Frontal cortex (tissue), 4 donors: ENCODE data around the gene COA8. TPM values are rescaled to one million over a fixed set of nuclear protein-coding genes. Genes with fewer than 3 reads are reported as not detected.
"Not testable (repeated sequence)": the region's sequence is repeated elsewhere in the genome, so short reads cannot be mapped to it uniquely, and the experiment has no call there.

Experiments used
- DNase-seq, 2 donors: peaks; one replicate each; pipeline ENCODE4 v3.0.0; 2012; ENCODE audit warnings: low spot score in 2 of 2
- FAIRE-seq: peaks from 2 replicates; lab custom pipeline; 2012; peaks lifted over from hg19 to GRCh38; lab: Jason Lieb, UNC
- total RNA-seq: library from RNA; depleted of rRNA; stranded (reverse); fragments of >200 nt; gene quantifications from one replicate; pipeline ENCODE4 v1.2.3, GENCODE V29; 2014
- donor health status: control.
- donor health status: control.
- donor health status: control.

COA8 gene
- total RNA-seq, 1 donor from 2014 or later = 38.3 TPM

DNA sequence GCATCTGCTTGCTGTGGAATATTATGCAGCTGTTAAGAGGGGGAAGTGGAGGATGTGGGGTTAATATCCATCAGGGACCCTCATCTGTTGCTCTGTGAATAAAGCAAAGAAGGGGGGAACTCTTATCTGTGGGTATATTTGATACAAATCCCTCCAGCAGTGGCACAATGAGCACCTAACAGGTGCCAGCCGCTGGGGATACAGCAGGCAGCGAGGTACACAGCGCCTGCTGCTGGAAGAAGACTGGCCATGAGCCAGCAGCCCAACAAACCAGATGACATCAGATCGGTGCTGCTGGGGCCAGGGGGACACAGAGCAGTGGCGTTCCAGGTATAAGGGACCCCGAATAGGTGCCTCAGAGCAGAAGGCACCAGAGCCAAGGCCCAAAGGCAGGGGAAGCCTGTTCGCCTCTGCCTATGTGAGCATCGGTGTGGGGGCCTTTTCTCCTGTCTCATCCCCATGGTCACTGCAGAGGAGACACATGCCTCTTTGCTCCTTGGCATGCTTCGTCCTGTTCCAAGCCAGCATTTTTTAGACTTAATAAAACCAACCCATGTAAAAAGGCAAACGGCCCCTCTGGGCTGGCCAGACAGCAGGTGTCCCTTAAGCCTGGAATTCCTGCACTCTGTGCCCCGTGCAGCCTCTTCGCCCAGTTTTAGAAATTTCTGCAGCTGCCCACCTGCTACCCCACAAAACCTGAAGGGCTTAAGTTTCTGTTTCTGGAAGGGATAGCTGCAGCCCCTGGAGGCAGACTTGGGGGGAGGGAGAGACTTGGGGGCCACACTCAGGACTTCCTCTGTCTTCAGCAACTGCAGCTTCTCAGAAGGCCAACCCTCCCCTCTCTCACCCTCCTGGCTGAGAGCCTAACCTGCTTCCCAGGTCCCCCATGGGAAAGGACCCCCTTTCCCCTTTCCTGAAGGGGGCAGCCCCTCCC, 38.5 kb upstream of the COA8 start:
- DNase-seq (no peak), FAIRE-seq (no peak)

- not testable (repeated sequence) for DNase-seq, FAIRE-seq
Measured at GRCh38 chr14:103525430-103526246, 37.1 kb upstream of the COA8 start.

- no peak for DNase-seq
- no peak for FAIRE-seq
Measured at GRCh38 chr14:103526247-103526913, 36.4 kb upstream of the COA8 start.

GRCh38 chr14:103526914-103527248, 35.9 kb upstream of the COA8 start:
- DNase-seq (no peak), FAIRE-seq (no peak)

DNA sequence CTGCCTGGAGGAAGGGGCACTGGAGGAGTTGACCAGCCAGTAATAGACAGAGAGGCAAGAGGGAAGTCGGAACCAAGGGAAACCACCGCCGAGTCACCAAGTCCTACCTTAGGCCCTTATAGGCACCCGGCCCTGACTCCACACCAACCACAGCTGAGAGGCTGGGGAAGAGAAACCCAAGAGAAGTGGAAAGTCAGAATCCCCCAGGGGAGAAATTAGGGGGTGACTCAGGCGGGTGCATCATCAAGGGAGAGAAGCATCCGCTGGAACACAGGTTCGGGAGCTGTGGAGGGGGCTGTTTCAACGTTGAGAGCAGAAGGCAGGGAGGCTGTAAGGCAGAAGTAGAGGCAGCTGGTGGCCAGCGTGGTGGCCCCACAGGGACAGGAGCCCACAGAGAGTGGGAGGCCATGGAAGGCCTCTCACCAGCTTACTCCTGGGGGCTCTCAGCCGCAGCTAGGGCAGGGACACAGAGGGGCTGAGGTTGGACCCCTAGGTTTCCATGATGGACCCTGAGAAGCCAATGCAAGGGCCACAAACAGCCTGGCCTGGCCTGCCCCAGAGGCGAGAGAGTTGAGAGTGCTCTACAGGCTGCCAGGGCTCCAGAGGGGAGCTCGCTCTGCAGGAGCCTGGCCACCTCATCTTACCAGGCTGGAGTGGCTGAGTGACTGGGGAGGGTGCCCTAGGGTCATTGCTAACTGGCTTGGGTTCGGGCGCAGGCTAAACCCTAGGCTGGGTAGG, 35.2 kb upstream of the COA8 start:
- DNase-seq (no peak), FAIRE-seq (no peak)

- FAIRE-seq (no peak), DNase-seq (no peak)
Measured at GRCh38 chr14:103528146-103528586, 34.6 kb upstream of the COA8 start.

GRCh38 chr14:103528587-103529382, 34.0 kb upstream of the COA8 start, which contains the start of gene TRMT61A:
Gene TRMT61A (plus strand): TSS chr14:103529196. CDS start chr14:103529979, 783 bp downstream.
- FAIRE-seq = no peak
- DNase-seq = peak; percentile 99

- FAIRE-seq (no peak), DNase-seq (no peak)
Measured at GRCh38 chr14:103529383-103530365, 33.1 kb upstream of the COA8 start.

- DNase-seq = no peak
- no peak for FAIRE-seq
Measured at GRCh38 chr14:103530390-103530789, 32.4 kb upstream of the COA8 start.

GRCh38 chr14:103530831-103531230, 31.9 kb upstream of the COA8 start:
- FAIRE-seq = no peak
- DNase-seq = no peak

DNA sequence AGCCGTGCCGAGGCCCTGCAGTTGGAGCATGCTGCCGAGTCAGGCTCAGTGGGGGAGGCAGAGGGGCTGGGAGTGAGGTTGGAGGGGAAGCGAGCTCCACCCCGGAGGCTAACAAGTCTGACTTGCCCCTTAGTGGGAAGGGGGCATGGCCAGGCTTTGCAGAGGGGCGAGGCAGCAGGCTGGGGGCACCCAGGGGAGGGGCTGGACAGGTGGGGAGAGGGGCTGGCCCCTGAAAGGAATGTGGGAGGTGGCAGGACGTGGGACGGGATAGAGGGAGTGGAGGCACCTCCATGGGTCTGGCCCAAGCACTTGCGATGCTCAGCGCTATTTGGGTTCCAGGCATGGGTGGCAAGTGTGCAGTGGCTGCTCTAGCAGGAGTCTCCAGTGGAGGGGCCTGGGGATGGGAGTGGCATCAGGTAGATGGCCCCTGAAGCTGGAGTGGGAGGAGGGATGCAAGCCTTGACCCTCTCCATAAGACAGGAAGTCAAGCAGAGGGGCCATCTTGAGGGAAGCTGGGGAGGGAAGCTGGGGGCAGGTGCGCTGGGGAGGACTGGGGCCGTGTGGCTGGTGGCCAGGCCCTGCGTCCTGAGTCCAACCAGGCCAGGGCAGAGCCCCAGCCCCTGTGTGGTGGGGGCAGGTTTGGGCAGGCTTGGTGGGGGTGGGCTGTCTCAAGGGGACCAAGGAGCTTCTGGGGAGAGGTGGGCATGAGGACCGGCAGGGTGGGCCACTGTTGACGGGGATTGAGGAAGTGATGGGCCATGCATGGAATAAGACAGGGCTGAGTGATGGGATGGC, 31.1 kb upstream of the COA8 start:
- no peak for FAIRE-seq
- DNase-seq = no peak

DNA sequence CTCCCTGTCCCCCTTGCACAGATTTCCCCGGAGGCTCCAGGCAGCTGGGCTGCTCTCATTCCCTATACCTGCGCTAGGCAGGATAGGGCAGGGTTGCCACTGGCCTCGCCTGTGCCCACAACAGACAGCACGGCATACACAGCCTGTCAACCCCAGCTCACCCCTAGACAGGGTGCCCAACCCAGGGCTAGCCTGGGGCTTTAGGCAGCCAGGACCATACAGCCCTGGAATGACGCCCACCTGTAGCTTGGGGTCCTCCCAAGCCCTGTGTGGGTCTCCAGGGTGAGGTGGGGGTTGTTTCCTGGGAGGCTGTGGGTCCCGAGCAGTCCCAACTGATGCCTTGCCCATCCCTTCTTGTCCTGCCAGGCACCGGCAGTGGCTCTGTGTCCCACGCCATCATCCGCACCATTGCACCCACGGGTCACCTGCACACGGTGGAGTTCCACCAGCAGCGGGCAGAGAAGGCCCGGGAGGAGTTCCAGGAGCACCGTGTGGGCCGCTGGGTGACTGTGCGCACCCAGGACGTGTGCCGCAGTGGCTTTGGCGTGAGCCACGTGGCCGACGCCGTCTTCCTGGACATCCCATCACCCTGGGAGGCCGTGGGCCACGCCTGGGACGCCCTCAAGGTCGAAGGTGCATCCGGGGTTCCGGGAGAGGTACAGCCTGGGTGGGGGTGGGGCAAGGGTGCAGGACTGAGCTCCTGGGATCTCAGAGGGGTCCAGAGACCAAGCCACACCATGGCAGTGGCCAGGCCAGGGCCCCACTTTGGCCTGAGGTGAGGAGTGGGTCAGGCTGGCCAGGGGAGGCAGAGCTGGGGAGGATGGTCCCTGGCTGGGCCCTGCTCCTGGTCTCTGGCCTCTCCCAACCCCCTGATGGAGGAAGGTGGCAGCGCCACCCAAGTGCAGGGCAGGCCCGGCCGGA, 30.3 kb upstream of the COA8 start:
- FAIRE-seq = no peak
- no peak for DNase-seq

GRCh38 chr14:103533137-103533998, 29.4 kb upstream of the COA8 start:
- no peak for DNase-seq
- no peak for FAIRE-seq

- FAIRE-seq = no peak
Measured at GRCh38 chr14:103533999-103534575, 28.7 kb upstream of the COA8 start.

More at GRCh38 chr14:103533999-103534575, 28.7 kb upstream of the COA8 start:
- no peak for DNase-seq
